ENCODE data around the gene PRICKLE2. TPM values are rescaled to one million over a fixed set of nuclear protein-coding genes. Genes with fewer than 3 reads are reported as not detected.
"Not testable (repeated sequence)": the region's sequence is repeated elsewhere in the genome, so short reads cannot be mapped to it uniquely, and the experiment has no call there.

The PRICKLE2 gene
- total RNA-seq, 6 experiments from 2014 or later, result 2.4 to 4.4 (median 3.3) TPM

GRCh38 chr3:64094713-64095079 lies 130.6 kb downstream of the PRICKLE2 start:
- H3K9me3 ChIP-seq, result no peaks in the 10 kb centered on the region
- no peak for ATAC-seq
- H3K27me3 ChIP-seq, result no peaks in the 10 kb centered on the region
- no peak for TF ChIP-seq POLR2A (IDR thresholded peaks at IDR 0.05)
- TF ChIP-seq CTCF (IDR thresholded peaks at IDR 0.05), result no peak
- no peaks in the 10 kb centered on the region for H3K4me1 ChIP-seq
- intact Hi-C loops (cut with DNase I), result no loop called here
- DNase-seq, result no peak
- no peaks in the 10 kb centered on the region for H3K36me3 ChIP-seq
- WGBS (ENCODE audit: insufficient coverage, low coverage, low lambda C conversion rate, missing lambda C conversion rate), result 62% methylated on average over 2 of the region's 2 CpGs
- no peak overlapping the region for H3K27ac ChIP-seq
- H3K4me3 ChIP-seq, result no peak overlapping the region

- no peak for ATAC-seq
- Histone ChIP-seq H3K4me1 (no peaks in the 10 kb centered on the region), H3K27me3 (no peaks in the 10 kb centered on the region), H3K36me3 (no peaks in the 10 kb centered on the region), H3K9me3 (no peaks in the 10 kb centered on the region), H3K27ac (no peak overlapping the region), H3K4me3 (no peak overlapping the region)
- DNase-seq, result no peak
- WGBS (ENCODE audit: insufficient coverage, low coverage, low lambda C conversion rate, missing lambda C conversion rate), result 57% methylated on average over 3 of the region's 3 CpGs
- intact Hi-C loops (cut with DNase I), result no loop called here
- TF ChIP-seq POLR2A (IDR thresholded peaks at IDR 0.05) (no peak), CTCF (IDR thresholded peaks at IDR 0.05) (no peak)
Measured at GRCh38 chr3:64093825-64094712, 131.2 kb downstream of the PRICKLE2 start.

- no peaks in the 10 kb centered on the region for H3K36me3 ChIP-seq
- ATAC-seq (no peak), DNase-seq (no peak)
- no peaks in the 10 kb centered on the region for H3K9me3 ChIP-seq
- H3K27ac ChIP-seq, result no peak overlapping the region
- no peaks in the 10 kb centered on the region for H3K27me3 ChIP-seq
- no peak overlapping the region for H3K4me3 ChIP-seq
- TF ChIP-seq CTCF (IDR thresholded peaks at IDR 0.05) (no peak), POLR2A (IDR thresholded peaks at IDR 0.05) (no peak)
- H3K4me1 ChIP-seq, result no peaks in the 10 kb centered on the region
- intact Hi-C loops (cut with DNase I), result no loop called here
Measured at GRCh38 chr3:64093211-64093610, 132.1 kb downstream of the PRICKLE2 start.

- intact Hi-C loops (cut with DNase I), result no loop called here
- no peaks in the 10 kb centered on the region for H3K4me1 ChIP-seq
- H3K9me3 ChIP-seq, result no peaks in the 10 kb centered on the region
- H3K27ac ChIP-seq, result no peak overlapping the region
- no peak overlapping the region for H3K4me3 ChIP-seq
- DNase-seq (no peak), ATAC-seq (no peak)
- TF ChIP-seq POLR2A (IDR thresholded peaks at IDR 0.05), result no peak
- TF ChIP-seq CTCF (IDR thresholded peaks at IDR 0.05), result no peak
- H3K36me3 ChIP-seq, result no peaks in the 10 kb centered on the region
- WGBS (ENCODE audit: insufficient coverage, low coverage, low lambda C conversion rate, missing lambda C conversion rate), result 100% methylated on average over 1 of the region's 1 CpG
- H3K27me3 ChIP-seq, result no peaks in the 10 kb centered on the region
Measured at GRCh38 chr3:64091501-64091900, 133.8 kb downstream of the PRICKLE2 start.

- ATAC-seq; DNase-seq; intact Hi-C loops (cut with DNase I); H3K27me3 ChIP-seq; H3K36me3 ChIP-seq; H3K4me3 ChIP-seq; H3K27ac ChIP-seq; H3K9me3 ChIP-seq; H3K4me1 ChIP-seq: not testable (repeated sequence)
- WGBS (ENCODE audit: insufficient coverage, low coverage, low lambda C conversion rate, missing lambda C conversion rate), result 58% methylated on average over 4 of the region's 4 CpGs
Measured at GRCh38 chr3:64089386-64089785, 135.9 kb downstream of the PRICKLE2 start.

Data from right lobe of liver (tissue), 6 donors.